Activated T-cell treated with anti-CD3 and anti-CD28 coated beads for 4 hours (primary cell): Measurements from ENCODE around the gene CCNB2.
"Not testable (repeated sequence)": the region's sequence is repeated elsewhere in the genome, so short reads cannot be mapped to it uniquely, and the experiment has no call there.

ENCODE experiments used
- DNase-seq: peaks from one replicate; pipeline ENCODE4 v3.0.0-alpha.2; 2020

The CCNB2 gene

DNA sequence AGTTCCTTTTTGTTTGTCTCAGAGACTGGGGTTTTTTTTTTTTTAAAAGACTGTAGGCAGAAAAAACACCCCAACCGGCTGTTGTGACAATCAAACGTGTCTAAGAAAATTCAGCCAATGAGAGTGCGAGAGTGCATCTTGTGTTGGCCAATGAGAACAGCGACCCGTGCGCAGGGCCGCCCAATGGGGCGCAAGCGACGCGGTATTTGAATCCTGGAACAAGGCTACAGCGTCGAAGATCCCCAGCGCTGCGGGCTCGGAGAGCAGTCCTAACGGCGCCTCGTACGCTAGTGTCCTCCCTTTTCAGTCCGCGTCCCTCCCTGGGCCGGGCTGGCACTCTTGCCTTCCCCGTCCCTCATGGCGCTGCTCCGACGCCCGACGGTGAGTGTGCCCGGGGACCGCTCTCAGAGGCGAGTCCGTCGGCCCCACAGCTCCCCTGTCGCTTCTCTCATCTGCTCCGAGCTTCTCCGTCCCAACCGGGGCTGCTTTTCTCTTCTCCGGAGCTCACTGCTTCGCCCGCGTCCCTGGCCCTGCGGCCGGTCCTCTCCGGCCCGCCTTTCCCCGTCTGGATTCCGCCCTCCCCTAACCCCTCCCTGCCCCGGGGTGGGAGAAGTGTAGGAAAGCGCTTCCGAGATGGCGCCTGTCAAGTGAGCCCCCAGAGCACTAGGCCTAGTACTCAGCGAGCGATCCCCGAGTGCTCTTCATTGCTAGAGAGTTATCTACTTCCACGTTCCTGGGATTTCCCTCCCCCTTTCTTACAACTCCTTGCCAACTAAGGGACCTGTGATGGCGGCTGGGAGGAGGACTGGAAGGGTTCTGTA is at the start of gene CCNB2:
Gene CCNB2 (plus strand): TSS at position 235 of the 821 bp plus-strand sequence. CDS start 123 bp downstream, at position 358.
- DNase-seq = peak; percentile 69

DNA sequence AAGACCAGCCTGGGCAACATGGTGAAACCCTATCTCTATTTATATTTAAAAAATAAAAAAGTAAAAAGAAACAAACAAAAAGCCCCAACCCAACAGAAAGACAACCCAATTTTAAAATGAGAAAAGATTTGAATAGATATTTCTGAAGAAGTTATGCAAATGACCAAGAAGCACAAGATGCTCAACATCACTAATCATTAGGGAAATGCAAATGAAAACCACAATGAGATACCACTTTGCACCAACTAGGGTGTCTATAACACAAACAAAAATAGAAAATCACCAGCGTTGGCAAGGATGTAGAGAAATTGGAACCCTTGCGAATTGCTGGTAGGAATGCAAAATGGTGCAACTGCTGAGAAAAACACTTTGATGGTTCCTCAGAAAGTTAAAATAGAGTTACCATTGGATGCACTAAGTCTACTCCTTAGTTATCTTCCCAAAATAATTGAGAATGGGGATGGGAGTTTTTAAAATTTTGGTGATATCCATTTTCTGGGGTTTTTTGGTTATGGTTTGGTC is 45.8 kb upstream of the CCNB2 start:
- no peak for DNase-seq

DNA sequence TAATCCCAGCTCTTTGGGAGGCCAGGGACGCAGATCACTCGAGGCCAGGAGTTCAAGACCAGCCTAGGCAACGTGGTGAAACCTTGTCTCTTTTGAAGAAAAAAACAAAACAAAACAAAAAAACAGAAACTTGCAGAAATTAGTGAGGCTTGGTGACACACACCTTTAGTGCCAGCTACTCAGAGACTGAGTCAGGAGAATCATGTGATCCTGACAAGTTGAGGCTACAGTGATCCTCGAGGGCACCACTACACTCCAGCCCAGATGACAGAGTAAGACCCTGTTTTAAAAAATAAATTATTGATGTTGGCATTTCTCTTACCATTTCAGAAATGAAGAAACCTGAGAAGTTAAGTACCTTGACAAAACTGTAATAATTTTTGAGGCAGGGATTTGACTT is 44.6 kb upstream of the CCNB2 start:
- DNase-seq = no peak

DNA sequence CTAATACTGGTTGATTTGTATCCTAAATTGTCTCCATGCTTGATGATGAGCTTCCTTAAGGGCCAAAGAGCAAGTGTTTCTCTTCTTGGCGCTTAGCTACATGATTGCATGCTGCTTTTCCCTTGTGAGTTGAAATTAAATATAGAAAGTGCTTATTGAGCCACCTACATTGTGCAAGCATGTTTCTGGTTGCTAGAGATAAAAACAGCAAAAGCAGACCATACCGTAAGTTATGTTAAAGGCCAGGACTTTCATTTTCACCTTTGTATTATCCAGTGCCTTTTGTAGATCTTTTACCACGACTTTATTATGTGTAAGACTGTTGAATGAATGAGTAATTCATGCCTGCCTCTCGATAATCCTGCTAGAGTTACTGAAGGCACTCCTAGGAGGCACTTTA is 41.9 kb upstream of the CCNB2 start:
- no peak for DNase-seq

DNA sequence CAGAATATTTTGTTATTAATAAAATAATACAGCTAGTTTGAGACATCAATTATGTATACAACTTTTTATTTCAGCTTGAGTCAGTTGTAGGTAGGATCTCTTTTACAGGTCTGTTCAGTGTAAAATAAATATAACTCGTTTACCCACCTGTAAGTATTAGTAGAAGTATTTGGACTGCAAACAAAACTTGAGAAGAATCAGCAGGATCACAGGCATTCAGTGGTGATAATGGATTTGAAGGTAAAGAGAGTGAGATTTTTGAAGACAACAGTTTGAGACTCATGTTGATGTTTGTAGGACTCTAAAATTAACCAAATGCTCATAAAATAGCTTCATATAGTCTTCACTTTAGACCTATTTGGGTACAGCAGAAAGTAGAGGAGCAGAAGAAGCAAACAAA is 35.5 kb upstream of the CCNB2 start:
- no peak for DNase-seq

DNA sequence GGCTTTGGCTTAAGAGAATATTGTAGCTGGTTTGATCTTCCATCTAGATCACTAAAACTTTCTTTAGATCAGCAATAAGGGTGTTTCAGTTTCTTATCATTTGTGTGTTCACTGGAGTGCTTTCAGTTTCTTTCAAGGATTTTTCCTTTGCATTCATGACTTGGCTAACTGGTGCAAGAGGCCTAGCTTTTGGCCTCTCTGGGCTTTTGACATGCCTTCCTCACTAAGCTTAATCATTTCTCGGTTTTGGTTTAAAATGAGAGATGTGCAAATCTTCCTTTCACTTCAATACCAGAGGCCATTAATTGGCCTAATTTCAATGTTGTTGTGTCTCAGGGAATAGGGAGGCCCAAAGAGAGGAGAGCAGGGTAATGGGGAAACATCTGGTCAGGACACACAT is 30.3 kb upstream of the CCNB2 start:
- no peak for DNase-seq

DNA sequence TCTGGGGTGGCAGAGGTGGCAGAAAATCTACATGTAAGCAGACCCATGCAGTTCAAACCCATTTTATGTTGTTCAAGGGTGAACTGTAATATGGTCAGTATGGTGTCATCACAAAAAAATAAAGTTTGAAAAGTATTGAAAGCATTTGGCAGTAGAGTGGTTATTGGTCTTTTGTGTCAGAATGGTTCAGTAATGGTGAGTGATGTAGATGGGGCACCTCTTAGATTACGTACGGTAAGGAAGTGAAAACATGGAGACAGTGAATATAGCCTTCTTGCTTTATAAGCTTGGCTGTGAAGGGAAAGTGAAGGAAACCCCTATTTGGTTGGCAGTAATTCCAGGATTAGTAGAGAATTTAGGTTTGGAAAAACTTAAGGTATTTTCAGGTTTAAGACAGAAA is 17.2 kb upstream of the CCNB2 start:
- no peak for DNase-seq

DNA sequence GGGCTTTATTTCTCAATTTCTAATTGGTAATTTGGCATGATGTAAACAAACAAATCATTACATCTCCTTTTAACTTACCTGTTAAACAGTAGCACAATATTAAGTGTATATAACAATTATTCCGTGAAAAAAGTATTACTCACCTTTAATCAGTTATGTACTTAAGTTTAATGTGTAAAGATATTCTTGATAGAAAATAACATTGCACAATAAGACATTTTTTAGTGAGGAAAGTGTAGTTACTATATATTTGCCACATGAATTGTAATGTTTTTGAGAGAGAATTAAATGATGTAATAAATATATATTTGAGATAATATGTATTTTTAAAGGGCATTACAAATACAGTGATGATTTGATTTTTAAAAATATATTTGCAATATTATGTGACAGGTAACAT is 10.9 kb upstream of the CCNB2 start:
- DNase-seq = no peak

DNA sequence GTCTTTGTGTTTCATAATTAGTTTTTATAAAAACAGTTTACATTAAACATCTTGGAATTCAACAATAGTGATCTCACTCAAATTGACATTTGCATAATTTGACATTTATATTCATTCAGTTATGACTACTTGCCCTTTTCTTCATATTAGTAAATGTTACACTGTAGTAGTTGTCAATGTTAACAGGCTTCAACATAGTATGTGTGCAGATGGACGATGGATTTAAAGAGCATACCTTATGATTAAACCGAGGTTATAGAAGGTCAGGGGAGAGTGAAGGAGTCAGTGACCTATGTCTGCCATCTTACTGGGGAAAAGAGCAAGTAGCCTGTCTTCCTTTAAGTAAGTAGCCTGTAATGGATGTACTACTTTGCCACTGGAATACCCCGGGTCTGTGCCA is 8.5 kb upstream of the CCNB2 start:
- no peak for DNase-seq

DNA sequence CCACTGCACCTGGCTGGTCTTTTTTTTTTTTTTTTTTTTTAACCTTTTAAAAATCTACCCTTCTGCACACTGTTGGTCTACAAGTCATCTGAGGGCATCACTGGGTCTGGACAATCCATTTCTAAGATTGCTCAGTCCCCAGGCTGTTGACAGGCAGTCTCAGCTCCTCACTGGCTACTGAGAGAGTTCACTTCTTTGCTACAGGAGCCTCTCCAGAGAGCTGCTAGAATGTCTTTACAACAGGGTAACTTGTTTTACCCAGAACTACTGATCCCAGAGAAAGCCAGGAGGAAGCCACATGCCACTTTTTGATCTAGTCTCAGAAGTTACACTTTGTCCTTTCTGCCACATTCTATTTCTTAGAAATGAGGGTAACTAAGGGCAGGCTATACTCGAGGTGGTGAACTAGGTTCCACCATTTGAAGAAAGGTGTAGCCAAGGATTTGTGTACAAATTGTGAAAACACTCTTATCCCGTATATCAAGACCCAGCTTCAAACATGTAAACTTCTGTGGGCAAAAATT is 5.7 kb upstream of the CCNB2 start:
- DNase-seq = no peak

DNA sequence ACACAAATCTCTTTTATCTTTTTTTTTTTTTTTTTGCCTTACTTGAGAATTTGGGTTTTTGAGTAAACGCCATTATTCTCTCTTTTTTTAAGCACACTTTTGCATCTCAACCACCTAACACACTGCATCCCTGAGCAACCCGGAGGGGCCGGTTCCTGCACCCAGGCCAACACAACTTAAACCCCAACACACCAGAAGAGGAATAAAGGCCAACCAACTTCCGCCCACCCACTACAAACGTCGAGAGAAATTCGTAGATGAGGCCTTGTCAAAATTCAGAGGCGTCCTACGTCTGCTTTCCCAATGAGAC is 389 bp upstream of the CCNB2 start:
- no peak for DNase-seq

DNA sequence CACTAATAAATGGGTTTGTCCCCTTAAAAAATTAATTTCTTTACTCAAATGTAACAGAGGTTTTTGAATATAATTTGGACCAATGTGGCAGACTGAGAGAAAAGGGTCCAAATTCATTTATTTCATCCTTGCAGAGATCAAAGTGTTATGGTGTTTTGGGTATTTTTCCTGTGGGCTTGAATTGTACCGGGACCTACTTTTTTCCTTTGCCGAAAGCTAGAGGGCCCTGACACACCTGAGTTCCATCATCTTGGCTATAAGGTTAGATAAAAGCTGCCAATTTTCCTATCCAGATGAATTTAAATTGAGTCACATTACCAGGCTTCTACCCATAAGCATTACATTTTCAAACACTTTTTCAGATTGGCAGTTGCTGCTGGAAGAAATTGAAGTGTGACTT is 908 bp downstream of the CCNB2 start:
- DNase-seq = no peak

DNA sequence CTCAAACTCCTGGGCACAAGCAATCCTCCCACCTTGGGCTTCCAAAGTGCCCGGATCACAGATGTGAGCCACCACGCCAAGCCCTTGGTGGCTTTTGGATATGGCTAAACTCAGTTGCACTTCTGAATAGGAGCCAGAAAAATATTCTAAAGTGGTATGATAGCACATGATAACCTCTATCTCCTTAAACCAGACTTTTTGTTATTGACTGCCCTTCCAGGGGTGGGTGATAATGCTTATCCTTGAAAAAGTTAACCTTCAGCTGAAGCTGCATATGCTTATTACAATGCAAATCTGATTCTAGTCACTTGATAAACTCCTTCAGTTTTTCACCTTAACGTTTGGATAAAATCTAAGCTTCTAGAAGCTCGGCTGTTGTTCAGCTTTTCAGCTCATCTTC is 6.3 kb downstream of the CCNB2 start:
- DNase-seq = no peak

DNA sequence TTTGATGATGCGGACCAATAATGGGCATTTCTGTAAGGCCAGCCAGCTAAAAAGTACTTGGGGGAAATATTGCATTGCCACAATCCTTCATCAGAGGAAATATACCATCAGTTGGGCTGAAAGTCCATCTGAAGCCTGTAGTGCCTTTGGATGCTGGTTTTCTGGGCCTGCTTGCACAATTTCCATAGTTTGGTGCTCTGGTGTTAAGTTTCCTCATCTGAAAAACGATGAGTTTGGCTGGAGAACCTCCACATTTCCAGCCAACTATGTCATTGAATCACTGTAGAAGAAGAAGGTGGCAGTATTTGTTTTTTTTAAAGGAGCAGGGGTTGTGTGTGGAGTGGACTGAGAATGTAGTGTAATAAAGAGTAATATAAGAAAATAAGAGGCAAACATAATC is 10.1 kb downstream of the CCNB2 start:
- DNase-seq = no peak

DNA sequence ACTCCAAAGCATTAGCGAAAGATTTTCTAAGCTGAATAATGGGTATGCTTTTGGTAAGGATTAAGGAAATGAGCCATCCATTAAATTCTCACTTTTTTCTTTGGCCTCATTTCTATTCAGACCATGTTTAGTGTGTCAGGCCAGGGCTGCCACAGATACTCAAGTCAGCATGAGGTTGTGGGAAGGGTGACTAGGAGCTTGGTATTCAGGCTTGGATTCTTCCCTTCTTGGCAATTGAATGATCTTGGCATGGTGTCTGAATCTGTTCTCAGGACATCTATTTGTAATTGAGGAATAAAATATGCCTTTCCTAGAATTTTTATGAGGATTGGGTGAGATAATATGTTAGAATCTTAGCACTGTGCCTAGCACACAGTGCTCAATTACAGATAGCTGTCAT is 11.2 kb downstream of the CCNB2 start:
- DNase-seq = no peak

DNA sequence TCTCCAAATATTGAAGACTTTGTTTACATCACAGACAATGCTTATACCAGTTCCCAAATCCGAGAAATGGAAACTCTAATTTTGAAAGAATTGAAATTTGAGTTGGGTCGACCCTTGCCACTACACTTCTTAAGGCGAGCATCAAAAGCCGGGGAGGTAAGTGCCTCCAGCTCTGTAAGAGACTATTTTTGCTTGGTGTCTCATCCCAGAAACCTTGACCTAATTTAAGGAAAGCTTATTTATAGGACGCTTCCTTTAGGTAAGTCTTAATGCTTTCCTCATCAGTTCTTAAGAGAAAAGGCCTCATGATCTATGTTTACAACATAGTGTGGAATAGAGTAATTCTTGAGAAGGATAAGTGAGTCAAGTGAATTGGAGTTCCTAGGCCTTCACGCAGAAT is 11.8 kb downstream of the CCNB2 start:
- no peak for DNase-seq

DNA sequence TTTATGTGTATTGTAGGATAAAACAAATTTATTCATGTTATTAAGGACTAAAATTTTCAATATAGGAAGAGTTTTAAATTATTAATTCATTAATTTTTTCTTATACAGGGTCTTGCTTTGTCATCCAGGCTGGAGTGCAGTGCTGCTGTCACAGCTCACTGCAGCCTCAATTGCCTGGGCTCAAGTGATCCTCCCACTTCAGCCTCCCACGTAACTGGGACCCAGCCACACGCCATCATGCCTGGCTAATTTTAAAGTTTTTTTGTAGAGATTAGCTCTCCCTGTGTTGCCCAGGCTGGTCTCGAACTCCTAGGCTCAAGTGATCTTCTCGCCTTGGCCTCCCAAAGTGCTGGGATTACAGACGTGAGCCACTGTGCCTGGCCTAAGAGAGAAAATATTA is 14.7 kb downstream of the CCNB2 start:
- DNase-seq = no peak

DNA sequence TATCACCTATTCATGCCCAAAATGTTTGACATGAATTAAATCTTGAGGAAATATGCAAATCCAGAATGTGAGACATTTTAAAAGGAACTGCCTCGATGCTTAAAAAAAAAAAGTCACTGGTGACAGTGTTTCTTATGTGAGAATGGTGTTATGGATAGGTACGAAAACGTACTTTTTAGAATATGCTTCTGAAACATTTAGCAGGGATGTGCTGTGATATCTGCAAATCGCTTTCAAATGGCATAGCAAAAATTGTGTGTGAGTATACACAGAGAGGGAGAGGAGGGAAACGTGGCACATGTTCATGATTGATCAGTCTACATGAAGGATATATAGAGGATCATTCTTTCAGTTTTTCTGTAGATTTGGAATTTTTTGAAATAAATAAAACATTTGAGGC is 16.0 kb downstream of the CCNB2 start:
- DNase-seq = no peak

DNA sequence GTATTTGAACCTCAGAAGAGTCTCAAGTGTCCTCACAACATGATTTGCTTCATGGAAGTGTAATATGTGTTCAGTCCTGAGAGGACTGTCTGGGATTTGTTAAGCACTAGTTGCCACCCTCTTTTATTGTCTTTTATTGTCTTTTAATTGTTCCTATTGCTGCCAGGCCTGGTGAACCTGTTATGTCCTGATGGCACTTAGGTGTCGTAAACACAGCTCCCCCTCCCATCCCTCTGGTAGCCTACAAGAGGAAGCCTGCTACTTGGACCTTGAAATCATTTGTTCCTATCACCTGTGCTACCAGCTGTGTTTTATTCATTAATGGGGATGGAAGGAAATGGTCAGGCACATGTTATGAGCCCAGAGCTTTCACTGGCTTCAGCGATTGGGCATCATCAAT is 19.3 kb downstream of the CCNB2 start:
- no peak for DNase-seq

DNA sequence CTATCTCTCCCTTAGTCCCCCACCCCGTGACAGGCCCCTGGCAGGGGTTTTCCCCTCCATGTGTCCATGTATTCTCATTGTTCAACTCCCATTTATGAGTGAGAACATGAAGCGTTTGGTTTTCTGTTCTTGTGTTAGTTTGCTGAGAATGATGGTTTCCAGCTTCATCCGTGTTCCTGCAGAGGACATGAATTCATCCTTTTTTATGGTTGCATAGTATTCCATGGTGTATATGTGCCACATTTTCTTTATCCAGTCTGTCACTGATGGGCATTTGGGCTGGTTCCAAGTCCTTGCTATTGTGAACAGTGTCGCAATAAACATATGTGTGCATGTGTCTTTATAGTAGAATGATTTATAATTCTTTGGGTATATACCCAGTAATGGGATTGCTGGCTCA is 20.7 kb downstream of the CCNB2 start:
- not testable (repeated sequence) for DNase-seq

DNA sequence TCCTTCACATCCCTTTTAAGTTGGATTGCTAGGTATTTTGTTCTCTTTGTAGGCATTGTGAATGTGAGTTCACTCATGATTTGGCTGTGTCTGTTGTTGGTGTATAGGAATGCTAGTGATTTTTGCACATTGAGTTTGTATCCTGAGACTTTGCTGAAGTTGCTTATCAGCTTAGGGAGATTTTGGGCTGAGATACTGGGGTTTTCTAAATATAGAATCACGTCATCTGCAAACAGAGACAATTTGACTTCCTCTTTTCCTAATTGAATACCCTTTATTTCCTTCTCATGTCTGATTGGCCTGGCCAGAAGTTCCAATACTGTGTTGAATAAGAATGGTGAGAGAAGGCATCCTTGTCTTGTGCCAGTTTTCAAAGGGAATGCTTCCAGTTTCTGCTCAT is 22.3 kb downstream of the CCNB2 start:
- DNase-seq = not testable (repeated sequence)

DNA sequence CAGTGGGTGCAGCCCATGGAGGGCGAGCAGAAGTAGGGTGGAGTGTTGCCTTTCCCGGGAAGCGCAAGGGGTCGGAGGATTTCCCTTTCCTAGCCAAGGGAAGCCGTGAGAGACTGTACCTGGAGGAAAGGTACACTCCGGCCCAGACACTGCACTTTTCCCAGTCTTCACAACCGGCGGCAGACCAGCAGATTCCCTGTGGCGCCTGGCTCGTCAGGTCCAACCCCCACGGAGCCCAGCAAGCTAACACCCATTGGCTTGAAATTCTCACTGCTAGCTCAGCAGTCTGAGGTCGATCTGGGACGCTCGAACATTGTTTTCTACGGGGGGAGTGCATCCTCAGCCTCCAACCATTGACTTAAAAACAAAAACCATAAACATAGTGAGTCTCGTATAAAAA is 26.5 kb downstream of the CCNB2 start:
- no peak for DNase-seq

DNA sequence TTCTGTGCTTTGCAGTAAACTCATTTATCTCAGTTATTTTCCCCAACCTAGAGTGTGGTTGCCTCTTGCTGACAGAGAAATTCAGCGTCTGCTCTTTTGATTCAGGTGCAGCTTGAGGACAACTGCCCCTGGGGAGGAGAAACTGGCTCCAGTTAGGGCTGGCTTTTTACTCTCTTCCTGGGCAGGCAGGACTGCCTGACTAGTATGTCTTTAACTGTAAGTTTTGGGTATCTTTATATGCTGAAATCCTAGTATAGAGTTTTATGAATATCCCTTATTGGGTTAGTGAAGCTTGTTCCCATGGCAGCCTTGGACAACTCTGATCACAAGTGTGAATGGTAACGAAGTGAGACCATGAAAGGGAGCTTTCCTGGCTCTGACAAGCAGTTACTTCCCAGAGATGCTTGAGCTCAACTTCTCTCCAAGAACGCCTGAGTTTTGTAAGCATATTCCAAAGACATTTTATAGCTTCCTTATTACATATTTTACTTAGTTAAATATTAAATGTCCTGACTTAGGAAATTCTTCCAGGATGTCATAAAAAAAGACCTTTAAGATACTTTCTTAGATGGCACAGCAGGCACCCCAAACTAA is 27.1 kb downstream of the CCNB2 start:
- DNase-seq = no peak

DNA sequence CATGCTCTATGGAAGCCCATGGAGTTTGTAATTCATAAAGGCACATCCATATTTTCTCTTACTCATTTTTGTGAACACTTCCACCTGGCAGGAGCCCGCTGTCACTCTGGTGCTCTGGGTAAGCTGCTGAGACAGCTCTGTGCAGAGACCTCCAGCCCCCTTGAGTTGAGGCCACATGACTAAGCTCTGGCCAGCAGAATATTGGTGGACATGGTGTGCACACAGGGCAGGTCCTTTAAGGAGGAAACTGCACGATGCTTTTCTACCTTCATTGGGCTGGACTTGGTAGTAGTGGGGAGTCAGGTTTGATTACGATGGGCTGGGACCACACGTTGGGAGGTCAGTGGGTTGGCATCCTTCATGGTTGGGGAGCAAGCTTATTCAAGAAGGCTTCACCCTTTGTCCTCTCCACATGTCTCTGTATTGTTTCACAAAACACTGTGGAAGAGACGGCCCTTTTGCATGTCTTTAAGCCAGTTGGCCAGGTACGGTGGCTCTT is 29.0 kb downstream of the CCNB2 start:
- no peak for DNase-seq
